Activated B cell treated with CpG ODN at 0.5 μM for 24 hours (primary cell): Measurements from ENCODE around the gene YRDC. TPM values are rescaled to one million over a fixed set of nuclear protein-coding genes. Genes with fewer than 3 reads are reported as not detected.

Experiments used
- ATAC-seq: fragments of 200-7000 bp; cut with Tn5 transposase; one replicate; pipeline ENCODE4 v1.10.0; 2021; ENCODE audit warnings: low read depth, mild to moderate bottlenecking, moderate library complexity
- CTCF ChIA-PET: fragments of 350-600 bp; sonication (Branson Sonifier 250); formaldehyde crosslinking; loops from one replicate; lab custom pipeline; 2021; ENCODE audit warnings: antibody characterized with exemption; lab: Charles Lee
- POLR2A ChIA-PET: fragments of 350-600 bp; sonication (Branson Sonifier 250); formaldehyde crosslinking; loops from one replicate; lab custom pipeline; 2021; ENCODE audit warnings: antibody characterized with exemption; lab: Charles Lee
- DNase-seq: peaks from one replicate; pipeline ENCODE4 v3.0.0; 2022
- H3K27ac Mint-ChIP-seq: one replicate; pipeline ENCODE4 v1.8.0; 2020; ENCODE audit warnings: mixed read lengths
- H3K27me3 Mint-ChIP-seq: one replicate; pipeline ENCODE4 v1.8.0; 2021; ENCODE audit warnings: mixed read lengths
- H3K36me3 Mint-ChIP-seq: one replicate; pipeline ENCODE4 v1.8.0; 2021; ENCODE audit warnings: low read depth, mixed read lengths
- H3K4me1 Mint-ChIP-seq: one replicate; pipeline ENCODE4 v1.8.0; 2021; ENCODE audit warnings: mixed read lengths
- H3K4me3 Mint-ChIP-seq: one replicate; pipeline ENCODE4 v1.8.0; 2020; ENCODE audit warnings: mild to moderate bottlenecking, mixed read lengths
- H3K9me3 Mint-ChIP-seq: one replicate; pipeline ENCODE4 v1.8.0; 2020; ENCODE audit warnings: mixed read lengths
- intact Hi-C: fragments of 100-400 bp; cut with micrococcal nuclease; formaldehyde crosslinking; loops from one replicate; pipeline ENCODE4 v1.15.1; 2024
- total RNA-seq: library from RNA; stranded (reverse); gene quantifications from 2 replicates; pipeline ENCODE4 v1.2.3, GENCODE V29; 2022
- TF ChIP-seq, protein P1 (sequence below): fragments of 200-600 bp; IDR thresholded peaks from one replicate; pipeline ENCODE4 v1.8.0; 2022; ENCODE audit warnings: antibody characterized with exemption, mild to moderate bottlenecking

The YRDC gene
- total RNA-seq, 1 donor from 2014 or later, result 24.2 TPM

GRCh38 chr1:37807220-37807554 is 821 bp downstream of the YRDC start:
- CTCF ChIA-PET, result no interaction called here
- TF ChIP-seq, protein P1, sequence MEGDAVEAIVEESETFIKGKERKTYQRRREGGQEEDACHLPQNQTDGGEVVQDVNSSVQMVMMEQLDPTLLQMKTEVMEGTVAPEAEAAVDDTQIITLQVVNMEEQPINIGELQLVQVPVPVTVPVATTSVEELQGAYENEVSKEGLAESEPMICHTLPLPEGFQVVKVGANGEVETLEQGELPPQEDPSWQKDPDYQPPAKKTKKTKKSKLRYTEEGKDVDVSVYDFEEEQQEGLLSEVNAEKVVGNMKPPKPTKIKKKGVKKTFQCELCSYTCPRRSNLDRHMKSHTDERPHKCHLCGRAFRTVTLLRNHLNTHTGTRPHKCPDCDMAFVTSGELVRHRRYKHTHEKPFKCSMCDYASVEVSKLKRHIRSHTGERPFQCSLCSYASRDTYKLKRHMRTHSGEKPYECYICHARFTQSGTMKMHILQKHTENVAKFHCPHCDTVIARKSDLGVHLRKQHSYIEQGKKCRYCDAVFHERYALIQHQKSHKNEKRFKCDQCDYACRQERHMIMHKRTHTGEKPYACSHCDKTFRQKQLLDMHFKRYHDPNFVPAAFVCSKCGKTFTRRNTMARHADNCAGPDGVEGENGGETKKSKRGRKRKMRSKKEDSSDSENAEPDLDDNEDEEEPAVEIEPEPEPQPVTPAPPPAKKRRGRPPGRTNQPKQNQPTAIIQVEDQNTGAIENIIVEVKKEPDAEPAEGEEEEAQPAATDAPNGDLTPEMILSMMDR, result no peak
- DNase-seq (no peak), ATAC-seq (no peak)
- peaks cover 52% of the 10 kb centered on the region for H3K36me3 Mint-ChIP-seq
- no peaks in the 10 kb centered on the region for H3K27me3 Mint-ChIP-seq
- peak overlapping the region; percentile 87 for H3K4me3 Mint-ChIP-seq
- POLR2A ChIA-PET, result interaction anchor here (1.0 to 2.9 kb wide), 9 partner anchors 10 to 332 kb away, joined by 3 to 43 read pairs (median 7); partner anchors contain the start of genes INPP5B, MTF1 and ZC3H12A
- intact Hi-C loops, result loop anchor here (5.0 to 10.0 kb wide), 2 partner anchors 210 to 332 kb away; partner anchors contain the start of genes GNL2 and ZC3H12A
- H3K9me3 Mint-ChIP-seq, result no peaks in the 10 kb centered on the region
- H3K4me1 Mint-ChIP-seq, result peaks cover 45% of the 10 kb centered on the region
- H3K27ac Mint-ChIP-seq, result peak overlapping the region; percentile 69

DNA sequence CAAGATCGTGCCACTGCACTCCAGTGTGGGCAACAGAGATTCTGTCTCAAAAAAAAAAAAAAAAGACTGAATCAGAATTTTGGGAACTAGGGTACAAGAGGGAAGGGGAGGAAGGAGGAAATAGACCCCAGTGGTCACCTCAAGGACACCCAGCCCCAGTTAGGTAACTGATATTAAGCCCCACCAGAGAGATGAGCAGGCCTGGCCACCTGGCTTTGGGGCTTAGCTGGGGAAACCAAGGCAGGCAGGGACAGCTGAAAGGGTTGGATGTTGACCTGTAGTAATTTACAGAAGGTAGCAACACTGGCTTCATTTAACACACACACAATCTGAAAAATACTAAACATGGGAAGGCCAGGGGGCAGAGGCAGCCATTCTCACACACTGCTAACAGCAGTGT is 5.6 kb downstream of the YRDC start:
- Mint-ChIP-seq H3K4me1 (peaks cover 21% of the 10 kb centered on the region), H3K9me3 (no peaks in the 10 kb centered on the region), H3K27me3 (no peaks in the 10 kb centered on the region), H3K27ac (no peak overlapping the region), H3K4me3 (no peak overlapping the region), H3K36me3 (peaks cover 78% of the 10 kb centered on the region)
- ATAC-seq (no peak), DNase-seq (no peak)
- intact Hi-C loops, result loop anchor here (10.0 kb wide), 1 partner anchor 328 kb away; the partner anchor contains the start of gene ZC3H12A
- ChIA-PET POLR2A (no interaction called here), CTCF (no interaction called here)
- TF ChIP-seq, protein P1, result no peak

DNA sequence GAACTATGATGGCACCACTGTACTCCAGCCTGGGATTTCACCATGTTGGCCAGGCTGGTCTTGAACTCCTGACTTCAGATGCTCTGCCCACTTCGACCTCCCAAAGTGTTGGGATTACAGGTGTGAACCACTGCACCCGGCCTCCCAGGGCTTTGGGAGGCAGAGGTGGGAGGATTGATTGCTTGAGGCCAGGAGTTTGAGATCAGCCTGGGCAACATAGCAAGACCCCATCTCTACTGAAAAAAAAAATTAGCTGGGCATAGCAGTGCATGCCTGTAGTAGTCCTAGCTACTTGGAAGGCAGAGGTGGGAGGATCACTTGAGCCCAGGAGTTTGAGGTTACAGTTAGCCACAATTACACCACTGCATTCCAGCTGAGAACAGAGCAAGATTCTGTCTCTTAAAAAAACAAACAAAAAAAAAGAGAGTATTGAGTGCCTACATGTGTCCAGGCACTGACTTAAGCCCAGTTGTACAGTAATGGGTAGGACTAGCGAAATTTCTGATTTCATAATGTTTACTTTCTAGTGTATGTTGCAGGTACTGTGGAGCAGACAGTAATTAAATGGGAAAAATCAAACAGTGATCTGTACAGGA is 10.2 kb downstream of the YRDC start:
- Mint-ChIP-seq H3K9me3 (no peaks in the 10 kb centered on the region), H3K36me3 (peaks cover 42% of the 10 kb centered on the region), H3K27me3 (peaks cover 3% of the 10 kb centered on the region), H3K4me1 (peaks cover 22% of the 10 kb centered on the region), H3K4me3 (no peak overlapping the region), H3K27ac (no peak overlapping the region)
- ChIA-PET CTCF (no interaction called here), POLR2A (interaction anchor here (1.4 to 1.6 kb wide), 2 partner anchors 10 to 108 kb away, joined by 4 to 9 read pairs; partner anchors contain the start of genes C1orf122 and YRDC)
- intact Hi-C loops, result no loop called here
- TF ChIP-seq, protein P1, result no peak
- DNase-seq (no peak), ATAC-seq (no peak)

DNA sequence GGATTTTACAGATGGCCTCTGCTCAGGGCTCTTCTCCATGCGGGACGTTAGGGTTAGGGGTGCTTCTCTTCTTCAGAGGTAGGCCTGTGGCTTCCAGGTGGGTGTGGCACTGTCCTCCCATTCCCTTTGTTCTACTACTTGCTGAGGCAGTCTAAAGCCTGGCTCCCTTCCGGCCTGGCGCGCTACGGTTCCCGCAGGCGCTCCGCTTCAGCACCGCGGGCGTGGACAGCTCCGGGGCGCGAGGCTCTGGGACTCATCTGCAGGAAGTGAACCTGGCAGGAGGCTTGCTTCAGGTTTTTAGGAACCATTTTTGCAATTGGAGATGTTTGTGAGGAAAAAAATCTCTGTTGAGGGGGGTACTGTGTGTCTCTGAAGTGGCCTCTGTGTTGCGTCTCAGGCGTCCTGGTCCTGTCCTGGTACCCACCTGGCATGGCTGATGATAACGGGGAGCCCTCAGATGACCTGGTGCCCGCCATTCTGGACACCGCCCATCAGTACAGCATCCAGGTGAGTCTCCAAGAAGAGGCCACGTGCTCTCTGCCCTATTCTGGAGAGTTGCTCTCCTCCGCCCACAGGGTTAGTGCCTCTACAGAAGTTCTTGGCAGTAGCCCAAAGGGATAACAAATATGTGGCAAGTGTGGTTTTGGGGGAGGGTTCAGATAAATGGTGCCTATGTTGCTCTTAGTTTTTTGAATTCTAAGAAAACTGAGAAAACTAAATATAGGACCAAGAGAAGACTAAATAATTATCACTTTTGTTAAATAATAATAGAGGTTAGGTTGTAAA is 12.5 kb downstream of the YRDC start:
- intact Hi-C loops, result loop anchor here (2.0 kb wide), 1 partner anchor 31 kb away; the partner anchor contains the start of gene EPHA10
- POLR2A ChIA-PET, result interaction anchor here (1.9 kb wide), 1 partner anchor 13 kb away, joined by 8 read pairs; the partner anchor contains the start of gene YRDC
- peaks cover 6% of the 10 kb centered on the region for H3K27me3 Mint-ChIP-seq

More for the DNA sequence above, 12.5 kb downstream of the YRDC start:
- ATAC-seq (no peak), DNase-seq (no peak)
- CTCF ChIA-PET, result no interaction called here
- no peaks in the 10 kb centered on the region for H3K9me3 Mint-ChIP-seq
- H3K4me3 Mint-ChIP-seq, result peak overlapping the region; percentile 83
- peaks cover 26% of the 10 kb centered on the region for H3K36me3 Mint-ChIP-seq
- peaks cover 23% of the 10 kb centered on the region for H3K4me1 Mint-ChIP-seq
- H3K27ac Mint-ChIP-seq, result no peak overlapping the region
- TF ChIP-seq, protein P1, result no peak
